HG03060 (cell line): ENCODE measurements around the gene KCNJ10.

Experiments
- ATAC-seq: cut with Tn5 transposase; IDR thresholded peaks from one replicate; pipeline ENCODE4 v1.9.1; 2021; ENCODE audit warnings: low read depth, moderate number of reproducible peaks; ENCODE audit not compliant: unreplicated experiment

Gene KCNJ10

DNA sequence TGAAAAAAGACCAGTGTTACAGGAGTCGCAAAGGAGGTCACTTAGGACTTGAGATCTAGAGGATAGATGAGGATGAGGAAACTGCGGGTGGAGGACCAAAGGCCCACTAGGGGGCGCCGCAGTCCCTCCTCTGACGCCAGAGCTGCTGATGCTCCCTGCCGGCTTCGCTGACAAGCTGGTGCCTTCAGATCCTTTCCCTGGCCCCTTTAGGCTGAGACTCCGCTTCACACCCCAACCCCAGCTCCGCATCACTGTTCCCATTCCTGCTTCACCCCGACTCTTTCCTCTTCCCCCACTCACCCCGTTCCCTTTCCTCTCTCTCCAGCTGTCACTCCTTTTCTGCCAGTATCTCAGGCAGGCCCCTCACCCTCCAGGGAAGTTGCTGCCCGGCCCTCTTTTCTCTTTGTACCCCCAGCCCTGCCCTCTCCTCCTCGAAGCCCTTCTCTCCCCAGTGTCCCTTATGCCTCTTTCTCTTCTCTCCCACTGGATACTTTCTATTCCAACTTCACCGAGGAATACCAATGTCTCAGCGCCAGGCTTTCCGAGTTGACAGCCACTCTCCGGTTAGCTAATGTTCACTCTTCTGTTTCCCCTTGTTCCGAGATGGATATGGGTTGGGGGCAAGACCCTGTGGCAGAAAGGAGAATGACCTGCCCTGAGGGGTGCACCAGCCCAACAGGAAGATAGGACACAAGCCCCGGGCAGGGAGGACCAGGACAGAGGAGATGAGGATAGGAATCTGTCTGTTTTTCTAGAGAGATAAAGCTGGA, 15.9 kb upstream of the KCNJ10 start:
- ATAC-seq: no peak

GRCh38 chr1:160084771-160085321, 14.9 kb upstream of the KCNJ10 start:
- ATAC-seq: no peak

- ATAC-seq: no peak
Measured at GRCh38 chr1:160083968-160084770, 14.2 kb upstream of the KCNJ10 start.

DNA sequence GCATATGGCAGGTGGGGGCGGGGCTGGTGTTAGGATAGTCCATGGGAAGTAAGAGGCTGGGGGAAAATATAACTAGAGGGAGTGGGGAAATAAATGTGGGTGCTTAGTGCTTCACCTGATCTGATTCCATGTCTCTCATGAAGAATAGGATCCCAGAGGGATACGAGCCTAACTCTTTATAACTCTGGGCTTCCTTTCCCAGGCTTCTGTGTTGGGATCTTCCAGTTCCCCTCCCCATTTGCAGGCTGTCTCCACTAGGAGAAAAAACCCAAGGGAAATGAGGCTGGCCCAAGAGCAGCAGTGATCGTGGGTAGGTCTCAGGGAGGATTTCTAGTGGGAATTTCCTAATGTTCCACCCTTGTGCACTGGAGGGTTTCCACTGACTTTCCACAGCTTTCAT, 13.0 kb upstream of the KCNJ10 start:
- no peak for ATAC-seq

DNA sequence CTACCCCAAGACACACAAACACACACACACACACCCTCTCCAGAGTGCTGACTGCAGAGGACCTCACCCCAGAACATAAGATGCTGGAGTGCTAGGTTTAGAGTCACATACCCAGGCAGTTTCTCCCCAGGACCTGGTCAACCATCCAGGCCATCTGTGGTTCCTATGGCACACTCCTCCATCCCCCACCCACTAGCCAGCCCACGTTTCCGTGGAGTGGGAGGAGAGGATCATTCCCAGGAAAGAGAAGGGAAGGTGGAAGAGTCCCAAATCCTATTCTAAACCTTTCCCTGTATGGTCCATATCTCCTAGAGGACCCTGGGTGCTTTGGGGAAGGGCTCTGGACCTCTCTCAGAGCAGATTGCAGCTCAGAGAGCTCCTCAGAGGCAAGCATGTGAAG, 12.5 kb upstream of the KCNJ10 start:
- ATAC-seq: no peak

DNA sequence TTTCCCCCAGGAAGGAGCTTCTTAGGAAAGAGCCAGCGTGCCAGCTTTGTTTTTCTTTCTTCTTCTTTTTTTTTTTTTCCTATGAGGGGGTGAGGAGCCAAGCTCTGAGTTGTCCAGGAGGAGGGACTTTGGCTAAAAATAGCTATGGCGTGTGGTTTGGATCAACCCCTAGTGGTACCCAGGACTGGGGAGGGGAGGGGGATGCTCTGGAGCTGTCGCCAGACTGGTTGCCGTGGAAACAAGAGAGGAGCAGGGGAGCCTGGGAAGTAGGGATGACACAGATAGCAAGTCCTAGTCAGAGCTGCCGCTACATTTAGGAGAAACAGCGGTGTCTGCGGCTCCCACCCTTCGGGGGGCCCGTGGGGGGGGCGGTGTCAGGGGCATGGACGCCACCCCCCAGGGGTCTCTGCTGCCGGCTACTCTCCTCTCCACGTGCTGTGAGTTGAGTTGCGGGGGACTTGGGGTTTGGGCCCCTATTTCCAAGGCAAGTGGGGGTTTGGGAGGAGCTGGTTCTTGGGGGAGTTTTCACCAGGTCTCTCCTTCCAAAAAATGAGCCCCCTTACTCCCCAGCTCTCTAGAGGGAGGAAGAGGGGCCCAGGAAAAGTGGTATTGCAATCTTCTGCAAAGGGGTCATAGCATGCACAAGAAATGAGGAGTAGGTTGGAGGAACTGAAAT, 11.4 kb upstream of the KCNJ10 start, which contains the start of gene KCNJ9:
TSS of gene KCNJ9 (plus strand) at position 278 of the 676 bp plus-strand sequence. CDS start 2,493 bp downstream, outside the sequence.
- no peak for ATAC-seq

DNA sequence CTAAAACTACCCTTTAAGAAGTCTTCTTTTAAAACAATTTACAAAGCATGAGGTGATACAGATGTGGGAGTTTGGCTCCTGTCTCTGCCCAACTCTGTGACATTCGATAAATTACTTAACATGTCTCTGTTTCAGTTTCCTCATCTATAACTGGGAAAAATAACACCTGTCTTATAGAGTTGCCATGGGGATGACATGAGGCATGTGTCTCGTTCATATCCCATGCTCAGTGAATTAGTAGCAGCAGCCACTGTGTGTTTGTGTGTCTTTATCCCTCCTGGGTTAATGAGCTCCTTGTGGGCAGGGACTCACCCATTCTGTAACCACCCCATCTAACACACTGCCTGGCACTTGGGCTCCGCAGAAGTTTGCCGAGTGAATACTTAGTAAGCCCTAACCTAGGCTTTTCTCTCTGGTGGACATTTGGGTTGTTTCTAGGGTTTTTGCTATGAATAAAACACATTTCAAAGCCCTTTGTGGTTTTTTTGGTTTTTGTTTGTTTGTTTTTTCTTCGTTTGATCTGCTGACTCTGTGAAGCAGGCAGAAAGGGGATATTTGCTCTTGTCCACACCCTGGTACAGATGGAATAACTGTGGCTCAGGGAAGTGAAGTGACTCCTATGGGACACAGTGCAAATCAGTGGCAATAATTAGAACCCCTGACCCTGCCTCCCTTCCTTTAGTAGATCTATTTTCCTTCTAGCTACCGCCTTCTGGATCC, 10.6 kb upstream of the KCNJ10 start:
- ATAC-seq: no peak

DNA sequence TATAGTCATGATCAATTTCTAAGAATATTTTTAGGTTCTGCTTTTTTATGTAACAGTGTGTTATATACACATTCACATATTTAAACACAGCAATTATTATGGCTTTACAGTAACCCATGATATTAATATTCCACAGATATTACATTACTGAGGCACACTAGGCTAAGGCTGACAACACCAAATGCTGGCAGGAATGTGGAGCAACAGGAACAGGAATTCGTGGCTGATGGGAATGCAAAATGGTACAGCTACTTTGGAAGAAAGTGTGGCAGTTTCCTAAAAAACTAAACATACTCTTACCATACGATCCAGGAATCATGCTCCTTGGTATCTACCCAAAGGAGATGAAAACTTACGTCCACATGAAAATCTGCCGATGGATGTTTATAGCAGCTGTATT, 9.5 kb upstream of the KCNJ10 start:
- ATAC-seq: no peak

GRCh38 chr1:160078512-160079195, 8.7 kb upstream of the KCNJ10 start:
- no peak for ATAC-seq

GRCh38 chr1:160077486-160077885, 7.5 kb upstream of the KCNJ10 start:
- no peak for ATAC-seq

DNA sequence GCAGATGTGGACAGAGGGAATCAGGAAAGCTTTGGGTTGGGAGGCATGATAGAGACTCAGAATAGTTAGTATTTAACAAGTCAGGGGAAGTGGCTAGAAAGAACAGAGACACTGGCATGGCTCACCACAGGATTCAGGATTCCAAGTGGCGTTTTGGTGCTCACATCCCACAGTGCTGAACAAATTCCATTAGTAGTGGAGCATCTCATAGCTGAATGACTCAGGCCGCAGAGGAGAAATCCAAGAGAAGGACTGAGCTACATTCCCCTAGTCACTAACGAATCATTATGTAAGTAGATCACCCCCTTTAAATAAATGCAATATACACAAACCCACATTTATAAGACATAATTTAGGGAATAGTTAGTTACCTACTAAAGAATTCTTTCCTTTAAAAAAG, 6.3 kb upstream of the KCNJ10 start:
- no peak for ATAC-seq

DNA sequence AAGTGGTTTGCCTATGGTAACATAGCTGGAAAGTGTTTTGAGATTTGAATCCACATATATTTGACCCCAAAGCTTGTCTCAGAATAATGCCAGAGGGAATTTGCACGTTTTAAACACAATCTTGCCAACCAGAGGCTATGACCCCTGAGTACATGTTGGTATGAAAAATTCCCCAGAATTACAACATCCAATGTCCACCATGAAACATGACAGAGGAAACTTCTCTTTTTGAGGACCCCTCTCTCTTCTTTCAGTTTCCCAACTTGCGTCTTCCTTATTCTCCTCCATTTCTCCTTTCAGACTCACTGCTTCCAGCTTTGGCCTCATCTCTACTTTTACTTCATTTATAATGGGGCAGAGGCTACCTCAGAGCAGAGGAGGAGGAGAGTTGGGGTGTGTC, 5.9 kb upstream of the KCNJ10 start:
- ATAC-seq: no peak

DNA sequence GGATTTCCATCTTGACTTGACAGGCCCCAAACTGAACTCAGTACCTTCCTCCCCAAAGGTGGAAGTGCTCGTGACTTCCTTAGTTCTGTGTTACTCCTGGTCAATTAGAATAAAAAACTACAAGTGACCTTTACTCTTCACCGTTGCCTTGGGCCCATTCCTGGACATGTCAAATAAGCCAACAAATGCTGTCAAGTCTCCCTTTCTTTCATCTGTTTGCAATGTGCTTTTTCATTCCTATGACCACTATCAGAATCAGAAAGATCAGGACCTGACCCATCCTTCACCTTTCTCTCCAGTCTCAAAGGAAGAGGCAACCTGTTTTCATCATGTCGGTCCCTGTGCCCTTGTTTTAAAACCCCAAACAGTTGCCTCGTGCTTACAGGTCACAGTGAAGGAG, 4.9 kb upstream of the KCNJ10 start:
- ATAC-seq: no peak

DNA sequence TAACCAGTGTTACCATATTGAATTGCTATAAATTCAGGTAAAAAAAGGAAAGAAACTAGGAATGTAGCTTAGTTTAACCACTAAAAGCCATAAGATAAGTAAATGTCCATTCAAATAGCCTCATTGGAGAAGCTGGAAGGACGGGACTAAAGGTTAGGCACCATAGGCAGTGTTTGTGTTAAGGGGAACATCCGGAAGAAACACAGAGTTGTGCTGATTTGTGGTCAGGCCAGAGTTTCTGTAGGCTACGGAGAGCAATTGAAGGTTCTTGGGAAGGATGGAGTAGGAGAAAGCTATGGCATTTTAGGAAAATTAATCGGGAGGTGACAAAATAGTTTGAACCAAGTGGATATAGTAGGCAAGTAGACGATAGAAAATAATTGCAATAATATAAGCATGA, 1.3 kb upstream of the KCNJ10 start:
- no peak for ATAC-seq

- no peak for ATAC-seq
Measured at GRCh38 chr1:160070243-160071163, 543 bp upstream of the KCNJ10 start.

DNA sequence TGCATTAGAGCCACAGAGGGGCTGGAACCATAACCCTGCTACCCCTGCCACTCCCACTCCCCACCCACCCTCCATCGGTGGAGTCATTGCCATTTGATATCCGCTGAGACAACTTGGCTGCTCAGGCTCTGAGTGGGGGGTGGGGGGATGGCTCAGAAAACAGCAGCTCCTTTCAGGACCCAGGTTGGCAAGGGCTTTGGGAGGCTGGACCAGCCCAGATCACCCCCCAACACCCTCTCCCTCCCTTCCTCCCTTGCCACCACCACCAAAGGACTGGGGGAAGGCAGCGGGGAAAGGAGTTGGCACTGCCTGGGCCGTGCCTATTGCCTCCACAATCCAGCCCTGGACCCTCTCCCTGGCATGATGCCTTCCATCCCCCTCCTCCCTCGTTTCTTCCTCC, 1.7 kb downstream of the KCNJ10 start:
- ATAC-seq: no peak

DNA sequence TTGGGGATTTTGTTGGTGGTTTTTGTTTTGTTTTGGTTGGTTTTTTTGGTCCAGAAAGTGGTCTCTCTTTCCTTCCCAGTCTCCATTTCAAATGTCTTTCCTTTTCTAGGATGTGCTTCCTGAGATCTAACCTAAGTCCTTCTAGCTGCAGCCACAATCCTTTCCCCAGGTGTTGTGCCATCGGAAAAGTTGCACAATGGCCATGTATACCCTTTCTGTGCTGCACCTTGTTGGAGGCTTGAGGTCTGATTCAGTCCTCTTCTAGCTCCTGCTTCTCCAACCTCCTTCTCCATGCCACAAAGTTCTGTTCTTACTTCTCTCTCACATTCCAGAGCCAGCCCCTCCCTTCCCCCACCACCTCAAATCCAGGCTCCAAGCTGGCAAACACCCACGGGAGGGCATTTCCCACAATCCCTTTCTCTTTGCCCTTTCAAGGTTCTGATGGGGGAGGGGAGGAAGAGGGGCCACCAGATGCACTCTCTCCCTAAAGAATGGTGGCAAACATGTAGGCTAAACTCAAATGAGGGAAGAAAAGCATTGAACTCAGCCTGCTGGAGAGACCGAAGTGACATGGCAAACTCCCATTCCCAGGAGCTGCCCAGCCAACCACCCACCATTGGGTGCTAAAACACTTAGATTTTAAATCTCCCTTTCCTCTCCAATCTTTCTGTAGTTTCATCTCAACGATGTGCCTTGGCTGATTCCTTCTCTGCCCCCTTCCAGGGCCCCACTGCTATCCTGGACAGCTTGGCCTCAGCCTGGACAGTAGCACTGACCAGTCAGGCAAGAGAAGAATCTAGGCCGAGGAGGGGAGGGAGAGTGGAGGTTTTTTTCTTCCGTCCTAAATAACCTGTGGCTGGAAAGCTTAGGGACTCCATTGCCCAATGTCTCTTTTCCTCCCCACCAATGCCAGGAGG, 2.9 kb downstream of the KCNJ10 start:
- ATAC-seq: no peak

- ATAC-seq: no peak
Measured at GRCh38 chr1:160064746-160065145, 5.2 kb downstream of the KCNJ10 start.
